ENCODE data around the gene CCBE1.

The CCBE1 gene

GRCh38 chr18:59612381-59612780 is 84.8 kb downstream of the CCBE1 start:
- DNase-seq, result no peak

GRCh38 chr18:59610546-59611140 is 86.6 kb downstream of the CCBE1 start:
- no peak for DNase-seq

GRCh38 chr18:59609654-59610053 is 87.6 kb downstream of the CCBE1 start:
- DNase-seq, result no peak

- no peak for DNase-seq
These were observed 89.8 kb downstream of the CCBE1 start for GRCh38 chr18:59607471-59607870.

GRCh38 chr18:59607078-59607379 is 90.2 kb downstream of the CCBE1 start:
- DNase-seq, result no peak

GRCh38 chr18:59606193-59607077 is 90.8 kb downstream of the CCBE1 start:
- DNase-seq, result no peak

- no peak for DNase-seq
These were observed 91.5 kb downstream of the CCBE1 start for GRCh38 chr18:59605633-59606192.

- no peak for DNase-seq
These were observed 92.3 kb downstream of the CCBE1 start for GRCh38 chr18:59604877-59605276.

- no peak for DNase-seq
These were observed 100.2 kb downstream of the CCBE1 start for GRCh38 chr18:59597049-59597448.

GRCh38 chr18:59593291-59593717 is 103.9 kb downstream of the CCBE1 start:
- no peak for DNase-seq

GRCh38 chr18:59592624-59593023 is 104.6 kb downstream of the CCBE1 start:
- DNase-seq, result no peak

- DNase-seq, result no peak
These were observed 114.8 kb downstream of the CCBE1 start for GRCh38 chr18:59582395-59582794.

GRCh38 chr18:59579509-59579908 is 117.7 kb downstream of the CCBE1 start:
- DNase-seq, result no peak

- no peak for DNase-seq
These were observed 119.9 kb downstream of the CCBE1 start for GRCh38 chr18:59577386-59577655.

- DNase-seq, result peak; percentile 59
These were observed 120.5 kb downstream of the CCBE1 start for GRCh38 chr18:59576541-59577385.

GRCh38 chr18:59575995-59576394 is 121.2 kb downstream of the CCBE1 start:
- peak; percentile 89 for DNase-seq

GRCh38 chr18:59573962-59574361 is 123.3 kb downstream of the CCBE1 start:
- no peak for DNase-seq

GRCh38 chr18:59571902-59572301 is 125.3 kb downstream of the CCBE1 start:
- no peak for DNase-seq

- no peak for DNase-seq
These were observed 126.4 kb downstream of the CCBE1 start for GRCh38 chr18:59570796-59571195.

GRCh38 chr18:59570101-59570775 is 127.0 kb downstream of the CCBE1 start:
- no peak for DNase-seq

GRCh38 chr18:59569390-59569791 is 127.8 kb downstream of the CCBE1 start:
- no peak for DNase-seq

GRCh38 chr18:59567431-59567830 is 129.8 kb downstream of the CCBE1 start:
- no peak for DNase-seq

GRCh38 chr18:59566533-59566971 is 130.7 kb downstream of the CCBE1 start:
- no peak for DNase-seq

All from NCI-H510A treated with DMSO at 0.1 percent for 48 hours (cell line).